G401.6 (cell line): ENCODE data around the gene ENC1.

Experiments used
- FAIRE-seq: peaks from 2 replicates; lab custom pipeline; 2012; peaks lifted over from hg19 to GRCh38; lab: Jason Lieb, UNC

ENC1 gene

DNA sequence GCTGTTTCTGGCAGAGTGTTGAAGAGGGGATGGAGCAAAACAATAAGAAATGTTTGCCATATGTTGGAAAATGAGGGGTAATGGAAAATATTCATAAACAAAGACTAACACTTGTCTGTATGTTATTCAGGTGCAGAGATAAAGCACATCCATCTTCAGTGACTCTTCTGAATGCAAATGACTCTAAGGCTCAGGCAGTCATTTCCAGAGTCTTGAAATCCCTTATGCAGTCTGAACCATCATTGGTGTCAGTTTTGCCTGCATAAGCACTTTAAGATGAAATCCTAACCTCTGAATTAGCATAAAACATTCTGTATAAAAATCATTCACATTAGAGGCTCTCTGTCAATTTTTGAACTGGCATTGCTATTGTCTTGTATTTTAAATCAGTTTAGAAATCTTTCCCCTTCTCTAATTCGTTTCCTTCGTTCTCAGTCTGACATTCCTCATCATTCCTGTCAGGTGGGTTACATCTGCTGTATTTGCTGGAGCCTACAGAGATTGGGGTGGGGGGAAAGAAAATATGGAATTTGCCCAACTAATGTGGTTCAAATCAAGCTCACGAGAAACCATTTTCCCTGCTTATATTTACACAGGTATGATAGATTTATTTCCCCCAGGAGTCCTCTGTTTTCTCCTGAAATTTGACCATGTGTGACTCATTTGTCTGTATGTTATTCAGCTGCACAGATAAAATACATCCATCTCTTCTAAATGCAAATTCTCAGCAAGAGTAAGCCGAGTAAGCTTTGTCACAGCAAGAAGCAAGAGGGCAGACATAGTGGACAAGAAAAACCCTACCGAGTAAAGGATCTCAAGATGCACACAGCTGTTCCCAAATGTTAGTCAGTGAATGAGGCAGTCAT is 31.6 kb downstream of the ENC1 start:
- FAIRE-seq, result no peak

DNA sequence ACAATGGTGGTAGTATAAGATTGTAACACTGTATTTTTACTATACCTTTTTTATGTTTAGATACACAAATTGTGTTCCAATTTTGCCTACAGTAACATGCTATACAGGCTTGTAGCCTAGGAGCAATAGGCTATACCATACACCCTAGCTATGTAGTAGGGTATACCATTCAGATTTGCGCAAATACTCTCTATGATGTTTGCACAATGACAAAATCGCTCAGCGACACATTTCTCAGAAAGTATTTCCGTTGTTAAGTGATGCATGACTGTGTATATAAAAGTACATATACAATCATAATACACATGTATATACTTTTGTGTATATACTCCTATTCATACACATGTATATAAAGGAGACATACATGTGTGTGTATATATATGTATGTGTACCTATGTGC is 34.8 kb downstream of the ENC1 start:
- no peak for FAIRE-seq

- no peak for FAIRE-seq
Measured at GRCh38 chr5:74603376-74603775, 37.2 kb downstream of the ENC1 start.

DNA sequence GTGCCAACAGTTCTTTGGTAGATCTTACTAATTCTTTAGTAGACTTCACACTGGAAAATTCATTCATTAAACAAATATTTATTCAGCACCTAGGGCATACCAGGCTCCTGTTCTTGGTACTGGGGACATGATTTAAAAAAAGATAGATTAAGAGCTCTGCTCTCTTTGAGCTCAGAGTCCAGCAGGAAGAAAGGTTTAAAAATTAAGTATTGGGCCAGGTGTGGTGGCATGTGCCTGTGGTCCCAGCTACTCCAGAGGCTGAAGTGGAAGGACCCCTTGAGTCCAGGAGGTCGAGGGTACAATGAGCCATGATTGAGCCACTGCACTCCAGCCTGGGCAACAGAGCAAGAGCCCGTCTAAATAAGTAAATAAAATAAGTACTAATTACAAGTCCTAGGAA is 41.4 kb downstream of the ENC1 start:
- FAIRE-seq, result no peak

DNA sequence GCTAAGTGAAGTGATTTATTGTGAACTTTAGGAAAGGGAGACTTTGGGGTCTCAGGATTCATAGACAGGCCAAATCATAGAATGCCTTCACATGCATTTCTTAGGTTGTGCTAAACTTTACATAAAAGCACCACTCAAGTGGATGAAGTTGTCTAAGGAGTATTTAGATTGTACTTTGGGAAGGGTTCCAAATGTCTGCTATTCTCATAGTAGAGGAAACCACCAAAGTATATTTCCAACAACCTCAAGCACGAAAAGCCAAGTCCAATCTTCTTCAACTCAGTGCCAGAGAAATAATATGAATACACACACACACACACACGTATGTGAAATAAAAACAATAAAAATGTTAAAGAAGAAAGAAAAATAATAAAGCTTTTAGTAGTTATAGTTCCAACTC is 41.8 kb downstream of the ENC1 start:
- FAIRE-seq, result no peak

DNA sequence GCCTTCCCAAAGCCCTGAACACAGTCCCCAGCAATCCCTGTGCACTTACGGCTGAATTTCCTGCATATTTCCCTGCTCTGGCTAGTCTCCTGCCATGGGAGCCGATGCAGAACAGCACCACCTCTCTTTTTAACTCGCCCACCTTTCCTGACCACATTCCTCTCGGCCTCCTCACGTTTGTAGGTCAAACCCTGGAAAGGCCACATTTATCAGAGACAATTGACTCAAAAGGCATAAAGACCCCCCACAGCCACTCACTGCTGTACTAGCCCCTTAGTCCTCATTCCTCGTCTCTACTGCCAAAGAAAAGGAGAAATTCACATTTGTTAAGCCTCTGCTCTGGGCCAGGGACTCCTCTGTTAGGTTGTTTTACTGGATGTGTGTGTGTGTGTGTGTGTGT is 43.6 kb downstream of the ENC1 start:
- no peak for FAIRE-seq

DNA sequence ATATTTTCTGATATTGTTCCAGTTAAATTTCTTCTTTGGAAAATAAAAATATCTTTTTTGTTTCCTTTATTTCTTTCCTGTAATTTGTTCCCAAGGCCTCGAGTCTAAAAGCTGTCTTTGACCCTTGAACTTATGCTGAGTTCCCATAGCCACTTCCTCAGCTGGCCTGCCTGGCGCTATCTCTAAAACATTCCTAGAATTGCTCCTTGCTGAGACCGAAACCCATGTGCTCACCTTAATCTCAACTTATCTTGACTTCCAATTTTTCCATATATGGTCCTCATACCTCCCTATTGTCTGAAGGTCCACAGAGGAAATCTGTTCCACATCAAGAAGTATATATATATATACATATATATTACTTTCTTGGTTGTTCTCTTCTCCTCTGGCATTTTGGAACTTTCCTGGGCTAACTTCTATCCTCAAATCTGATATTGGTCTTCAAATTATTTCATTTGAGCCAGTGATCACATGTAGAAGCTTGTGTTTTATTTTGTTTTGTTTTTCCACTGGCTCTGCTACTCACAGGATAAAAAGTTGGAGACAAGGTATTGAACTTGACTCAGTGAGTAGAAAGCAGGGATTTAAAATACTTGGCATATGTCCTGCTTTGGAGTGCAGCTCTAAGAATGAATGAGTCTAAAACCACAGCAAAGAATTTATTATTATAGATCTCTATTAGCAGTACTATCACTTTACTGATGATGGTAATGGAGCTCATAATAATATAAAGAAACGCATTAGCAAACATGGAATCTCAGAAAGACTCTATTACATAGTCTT is 45.2 kb downstream of the ENC1 start:
- FAIRE-seq, result no peak

DNA sequence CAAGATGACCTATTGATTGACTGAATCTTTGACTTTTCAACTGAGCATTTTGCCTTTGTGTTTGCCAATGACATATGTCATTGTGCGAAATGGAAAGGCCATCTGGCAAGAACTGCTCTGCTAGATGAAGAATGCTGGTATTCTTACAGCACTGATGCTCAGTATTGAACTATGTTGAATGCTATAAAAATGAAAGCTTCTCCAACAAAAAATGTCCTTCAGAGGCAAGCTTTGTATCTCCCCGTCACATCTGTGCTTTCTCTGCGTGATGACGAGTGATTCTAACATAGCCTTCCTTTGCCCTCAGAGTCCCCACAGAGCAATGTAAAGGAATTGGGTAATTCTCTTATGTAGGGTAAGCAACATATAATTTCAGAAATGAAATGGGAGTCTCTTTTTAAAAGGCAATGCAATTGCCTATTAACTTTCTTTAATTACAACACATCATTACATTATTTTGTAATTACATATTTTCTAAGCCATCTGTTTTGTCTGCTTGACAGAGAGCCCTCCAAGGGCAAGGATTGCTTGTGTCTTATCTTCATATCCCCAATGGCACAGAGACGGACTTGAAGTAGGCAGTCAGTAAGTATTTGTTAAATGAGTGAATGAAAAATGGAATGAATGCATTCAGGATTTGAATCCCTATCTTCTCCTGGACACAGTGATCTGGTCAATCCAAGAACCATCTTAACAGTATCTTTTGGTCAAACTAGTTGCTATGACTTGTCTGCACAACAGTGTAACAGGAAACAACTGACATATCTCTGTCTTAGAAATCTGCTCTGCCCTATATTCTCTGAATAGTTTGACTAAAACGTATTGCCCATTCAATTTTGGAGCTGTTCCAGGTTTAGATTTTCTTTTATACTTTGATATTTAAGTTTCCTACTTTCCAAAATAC is 46.1 kb downstream of the ENC1 start:
- FAIRE-seq, result no peak

GRCh38 chr5:74589204-74590056 is 51.1 kb downstream of the ENC1 start:
- FAIRE-seq, result no peak

DNA sequence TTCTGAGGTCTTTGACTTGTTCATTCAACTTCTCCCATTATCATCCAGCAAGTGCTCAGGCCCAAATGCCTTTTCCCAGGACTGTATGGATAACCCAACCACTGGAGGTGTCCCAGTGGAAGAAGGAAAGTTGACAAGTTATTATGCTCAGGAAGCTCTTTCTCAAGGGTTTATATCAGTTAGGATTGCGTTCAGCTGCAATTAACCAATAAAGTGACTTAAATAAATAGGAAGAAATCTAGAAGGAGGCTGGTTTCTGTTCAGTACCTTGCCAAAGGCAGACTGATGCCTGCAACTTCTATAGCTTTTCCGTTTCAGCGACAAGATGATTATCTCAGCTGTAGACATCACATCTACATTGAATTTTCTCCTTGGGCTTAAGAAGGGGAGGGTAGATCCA is 52.1 kb downstream of the ENC1 start:
- no peak for FAIRE-seq

DNA sequence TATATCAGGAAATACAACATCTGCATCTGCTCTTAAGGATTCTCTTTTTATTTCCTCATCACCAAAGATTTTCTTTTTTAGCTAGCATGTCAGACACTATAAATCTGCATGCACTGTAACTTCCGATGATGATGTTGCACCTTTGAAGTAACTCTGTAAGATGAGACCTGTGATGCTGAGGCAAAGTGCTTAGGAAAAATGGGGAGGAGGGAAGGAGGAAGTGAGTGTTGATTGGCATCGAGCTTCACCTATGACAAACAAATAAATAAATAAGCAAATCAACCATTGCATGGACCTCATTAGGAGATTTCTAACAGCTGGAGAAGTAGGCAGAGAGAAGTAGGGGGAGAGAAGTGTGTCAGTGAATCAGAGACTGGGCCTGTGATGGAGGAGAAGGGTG is 52.6 kb downstream of the ENC1 start:
- FAIRE-seq, result no peak

GRCh38 chr5:74587300-74587699 is 53.2 kb downstream of the ENC1 start:
- no peak for FAIRE-seq

- FAIRE-seq, result no peak
Measured at GRCh38 chr5:74586856-74587255, 53.7 kb downstream of the ENC1 start.

DNA sequence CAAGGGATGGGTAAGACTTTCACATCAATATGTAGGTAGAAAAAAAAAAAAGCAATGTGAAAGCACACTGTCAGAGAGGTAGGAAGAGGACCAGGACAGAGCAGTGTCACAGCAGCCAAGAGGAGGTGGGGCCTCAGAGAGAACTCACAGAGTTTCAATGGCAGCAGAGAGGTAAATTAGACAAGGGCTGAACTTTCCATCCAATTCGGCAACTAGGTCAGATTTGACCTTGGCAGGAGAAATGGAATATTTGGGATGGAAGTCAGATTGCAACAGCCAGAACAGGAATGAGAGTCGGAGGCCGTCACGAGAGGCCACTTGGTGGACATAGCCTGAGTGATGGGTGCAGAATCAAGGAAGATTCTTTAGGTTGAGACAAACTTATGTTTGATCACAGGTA is 57.7 kb downstream of the ENC1 start:
- FAIRE-seq, result no peak

DNA sequence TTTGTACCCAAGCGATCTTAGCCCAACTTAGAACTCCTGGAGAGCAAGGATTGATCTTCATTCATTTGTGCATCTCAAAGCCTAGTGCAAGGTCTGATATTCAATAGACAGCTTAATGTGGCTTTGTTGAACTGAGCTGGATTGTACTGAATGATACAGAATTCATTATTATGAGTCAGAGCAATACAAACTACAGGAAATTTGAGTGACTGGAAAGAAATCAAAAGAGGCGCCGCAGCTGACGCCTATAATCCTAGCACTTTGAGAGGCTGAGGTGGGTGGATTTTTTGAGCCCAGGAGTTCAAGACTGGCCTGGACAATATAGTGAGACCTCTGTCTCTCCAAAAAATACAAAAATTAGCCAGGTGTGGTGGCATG is 58.6 kb downstream of the ENC1 start:
- FAIRE-seq, result no peak

- no peak for FAIRE-seq
Measured at GRCh38 chr5:74580729-74581109, 59.8 kb downstream of the ENC1 start.

DNA sequence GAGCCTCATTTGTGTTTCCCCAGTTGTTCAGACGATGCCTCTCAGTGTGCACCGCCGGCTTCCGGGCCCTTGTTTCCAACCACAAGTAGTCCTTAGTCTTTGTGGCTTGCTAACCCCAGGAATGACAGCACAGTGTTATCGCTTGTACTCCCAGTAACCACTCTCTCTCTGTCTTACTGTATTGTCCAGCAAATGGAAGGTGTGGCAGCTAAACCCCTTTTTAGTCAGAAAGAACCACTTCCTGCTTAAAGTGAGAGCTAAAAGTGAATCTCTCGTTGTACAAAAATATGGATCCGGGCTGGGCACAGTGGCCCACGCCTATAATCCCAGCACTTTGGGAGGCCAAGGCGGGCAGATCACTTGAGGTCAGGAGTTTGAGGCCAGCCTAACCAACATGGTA is 61.3 kb downstream of the ENC1 start:
- FAIRE-seq, result no peak

- no peak for FAIRE-seq
Measured at GRCh38 chr5:74578356-74579044, 62.0 kb downstream of the ENC1 start.
